HL-60 (cell line): Measurements from ENCODE around the gene AGMO.

Source experiments
- DNase-seq, 2 experiments: peaks; one replicate each; pipeline ENCODE4 v3.0.0-alpha.2; 2010 to 2020; ENCODE audit warnings: low read depth in 1 of 2, low spot score in 1 of 2
- H3K27ac ChIP-seq: fragments of 250-450 bp; sonication (Bioruptor Pico); replicated peaks from 2 replicates; pipeline ENCODE4 v1.5.1; 2020; ENCODE audit warnings: mild to moderate bottlenecking, moderate library complexity
- H3K27me3 ChIP-seq: fragments of 250-450 bp; sonication (Bioruptor Pico); 2 replicates; pipeline ENCODE4 v1.5.1; 2021; ENCODE audit warnings: mild to moderate bottlenecking, moderate library complexity; ENCODE audit not compliant: insufficient read depth, poor library complexity, severe bottlenecking
- H3K4me3 ChIP-seq: replicated peaks from 2 replicates; pipeline ENCODE4 v1.5.1; 2011; ENCODE audit warnings: mild to moderate bottlenecking, control low read depth, low read length; ENCODE audit not compliant: insufficient read depth
- GABPA ChIP-seq: IDR thresholded peaks from 2 replicates; pipeline ENCODE4 v1.6.1; 2012; ENCODE audit warnings: low read depth
- POLR2AphosphoS5 ChIP-seq: IDR thresholded peaks from 2 replicates; pipeline ENCODE4 v1.6.1; 2012; ENCODE audit warnings: low read depth
- SPI1 ChIP-seq: IDR thresholded peaks from 2 replicates; pipeline ENCODE4 v1.6.1; 2012; ENCODE audit warnings: low read depth, mild to moderate bottlenecking, borderline replicate concordance
- TF ChIP-seq, protein P1 (sequence below): IDR thresholded peaks from 2 replicates; pipeline ENCODE4 v1.6.1; 2012; ENCODE audit warnings: low read depth; ENCODE audit not compliant: insufficient replicate concordance
- TF ChIP-seq, protein P2 (sequence below): IDR thresholded peaks from one replicate; pipeline ENCODE4 v1.5.1; 2011; ENCODE audit warnings: low read length, control low read depth, inconsistent platforms; ENCODE audit not compliant: insufficient read depth

The AGMO gene

DNA sequence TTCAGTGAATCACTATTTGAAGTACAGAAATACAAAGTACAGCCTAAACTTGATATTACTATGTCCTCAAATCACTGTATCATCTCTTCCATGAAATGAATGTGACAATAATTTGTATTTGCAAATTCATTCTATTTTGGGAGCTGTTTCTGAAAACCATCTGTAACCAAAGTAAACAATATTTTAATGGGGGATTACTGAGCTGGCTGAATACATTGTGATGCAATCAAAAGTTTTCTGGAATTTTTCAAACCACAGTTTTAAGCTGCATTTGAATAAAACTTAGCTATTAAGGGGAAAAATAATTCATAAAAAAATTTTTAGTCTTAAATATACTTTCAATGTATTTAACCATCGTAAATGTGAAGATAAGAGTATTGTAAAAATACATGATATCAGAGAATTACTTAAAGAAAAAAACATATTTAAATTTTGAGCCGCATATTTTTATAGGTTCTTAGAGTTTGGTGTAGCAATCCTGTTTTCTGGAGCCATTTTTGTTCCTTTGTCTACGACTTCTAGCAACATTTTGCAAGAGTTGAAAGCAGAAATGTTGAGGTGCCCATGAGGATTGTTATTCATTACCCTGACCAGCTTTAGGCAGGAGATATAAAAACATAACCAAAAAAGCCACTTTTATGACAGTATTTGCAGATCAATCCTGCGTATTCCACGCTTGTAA is 45.9 kb upstream of the AGMO start:
- Histone ChIP-seq H3K4me3 (no peak overlapping the region), H3K27ac (no peak overlapping the region), H3K27me3 (no peaks in the 10 kb centered on the region)
- DNase-seq: no peak
- TF ChIP-seq SPI1: no peak
- TF ChIP-seq, protein P1, sequence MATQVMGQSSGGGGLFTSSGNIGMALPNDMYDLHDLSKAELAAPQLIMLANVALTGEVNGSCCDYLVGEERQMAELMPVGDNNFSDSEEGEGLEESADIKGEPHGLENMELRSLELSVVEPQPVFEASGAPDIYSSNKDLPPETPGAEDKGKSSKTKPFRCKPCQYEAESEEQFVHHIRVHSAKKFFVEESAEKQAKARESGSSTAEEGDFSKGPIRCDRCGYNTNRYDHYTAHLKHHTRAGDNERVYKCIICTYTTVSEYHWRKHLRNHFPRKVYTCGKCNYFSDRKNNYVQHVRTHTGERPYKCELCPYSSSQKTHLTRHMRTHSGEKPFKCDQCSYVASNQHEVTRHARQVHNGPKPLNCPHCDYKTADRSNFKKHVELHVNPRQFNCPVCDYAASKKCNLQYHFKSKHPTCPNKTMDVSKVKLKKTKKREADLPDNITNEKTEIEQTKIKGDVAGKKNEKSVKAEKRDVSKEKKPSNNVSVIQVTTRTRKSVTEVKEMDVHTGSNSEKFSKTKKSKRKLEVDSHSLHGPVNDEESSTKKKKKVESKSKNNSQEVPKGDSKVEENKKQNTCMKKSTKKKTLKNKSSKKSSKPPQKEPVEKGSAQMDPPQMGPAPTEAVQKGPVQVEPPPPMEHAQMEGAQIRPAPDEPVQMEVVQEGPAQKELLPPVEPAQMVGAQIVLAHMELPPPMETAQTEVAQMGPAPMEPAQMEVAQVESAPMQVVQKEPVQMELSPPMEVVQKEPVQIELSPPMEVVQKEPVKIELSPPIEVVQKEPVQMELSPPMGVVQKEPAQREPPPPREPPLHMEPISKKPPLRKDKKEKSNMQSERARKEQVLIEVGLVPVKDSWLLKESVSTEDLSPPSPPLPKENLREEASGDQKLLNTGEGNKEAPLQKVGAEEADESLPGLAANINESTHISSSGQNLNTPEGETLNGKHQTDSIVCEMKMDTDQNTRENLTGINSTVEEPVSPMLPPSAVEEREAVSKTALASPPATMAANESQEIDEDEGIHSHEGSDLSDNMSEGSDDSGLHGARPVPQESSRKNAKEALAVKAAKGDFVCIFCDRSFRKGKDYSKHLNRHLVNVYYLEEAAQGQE: no peak

DNA sequence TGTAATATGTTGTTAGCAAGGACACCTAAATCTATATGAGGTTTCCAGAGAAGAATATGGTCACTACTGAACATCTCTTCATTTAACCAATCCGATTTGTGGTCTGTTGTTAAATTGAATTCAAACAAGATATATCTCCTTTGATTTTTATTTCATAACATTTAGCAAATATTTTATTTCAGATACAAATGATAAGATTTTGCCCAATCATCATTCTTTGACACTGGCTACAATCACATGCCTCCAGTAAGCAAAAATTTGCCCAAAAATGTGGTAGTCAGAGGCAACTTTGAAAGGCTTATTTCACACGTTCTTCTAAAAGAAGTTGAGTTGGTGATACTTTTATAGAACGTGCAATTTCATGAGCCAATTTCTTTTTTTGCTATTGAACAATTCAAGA is 44.7 kb upstream of the AGMO start:
- no peak overlapping the region for H3K27ac ChIP-seq
- no peak for DNase-seq
- no peaks in the 10 kb centered on the region for H3K27me3 ChIP-seq
- no peak overlapping the region for H3K4me3 ChIP-seq
- TF ChIP-seq, protein P2, sequence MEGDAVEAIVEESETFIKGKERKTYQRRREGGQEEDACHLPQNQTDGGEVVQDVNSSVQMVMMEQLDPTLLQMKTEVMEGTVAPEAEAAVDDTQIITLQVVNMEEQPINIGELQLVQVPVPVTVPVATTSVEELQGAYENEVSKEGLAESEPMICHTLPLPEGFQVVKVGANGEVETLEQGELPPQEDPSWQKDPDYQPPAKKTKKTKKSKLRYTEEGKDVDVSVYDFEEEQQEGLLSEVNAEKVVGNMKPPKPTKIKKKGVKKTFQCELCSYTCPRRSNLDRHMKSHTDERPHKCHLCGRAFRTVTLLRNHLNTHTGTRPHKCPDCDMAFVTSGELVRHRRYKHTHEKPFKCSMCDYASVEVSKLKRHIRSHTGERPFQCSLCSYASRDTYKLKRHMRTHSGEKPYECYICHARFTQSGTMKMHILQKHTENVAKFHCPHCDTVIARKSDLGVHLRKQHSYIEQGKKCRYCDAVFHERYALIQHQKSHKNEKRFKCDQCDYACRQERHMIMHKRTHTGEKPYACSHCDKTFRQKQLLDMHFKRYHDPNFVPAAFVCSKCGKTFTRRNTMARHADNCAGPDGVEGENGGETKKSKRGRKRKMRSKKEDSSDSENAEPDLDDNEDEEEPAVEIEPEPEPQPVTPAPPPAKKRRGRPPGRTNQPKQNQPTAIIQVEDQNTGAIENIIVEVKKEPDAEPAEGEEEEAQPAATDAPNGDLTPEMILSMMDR: no peak
- no peak for TF ChIP-seq POLR2AphosphoS5
- no peak for TF ChIP-seq GABPA
- no peak for TF ChIP-seq SPI1
- TF ChIP-seq, protein P1: no peak

DNA sequence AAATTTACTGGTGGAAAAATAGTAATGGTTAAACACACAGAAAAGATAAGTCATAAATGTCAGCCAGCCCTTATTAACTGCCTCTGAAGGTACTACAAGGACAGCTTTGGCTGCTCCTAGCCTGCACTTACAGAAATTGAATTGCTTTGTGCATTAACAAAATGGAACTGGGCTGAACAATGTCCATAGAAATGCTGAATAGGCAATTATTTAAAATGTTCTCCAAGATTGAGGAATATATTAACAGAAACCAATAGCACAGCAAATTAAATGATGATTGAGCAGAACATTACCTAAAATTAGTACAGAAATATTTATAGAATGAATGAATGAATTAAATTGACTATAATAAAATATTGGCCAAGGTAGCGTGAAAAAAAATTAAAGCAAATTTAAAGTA is 42.4 kb upstream of the AGMO start:
- no peak for DNase-seq
- TF ChIP-seq POLR2AphosphoS5 (no peak), SPI1 (no peak), GABPA (no peak)
- TF ChIP-seq, protein P2: no peak
- TF ChIP-seq, protein P1: no peak
- H3K27me3 ChIP-seq: no peaks in the 10 kb centered on the region
- no peak overlapping the region for H3K4me3 ChIP-seq
- no peak overlapping the region for H3K27ac ChIP-seq
